Measurements from ENCODE around the gene HDAC4.
A peak's percentile ranks its signal among the peaks of the same experiment; 100 is the strongest.

HDAC4 gene

DNA sequence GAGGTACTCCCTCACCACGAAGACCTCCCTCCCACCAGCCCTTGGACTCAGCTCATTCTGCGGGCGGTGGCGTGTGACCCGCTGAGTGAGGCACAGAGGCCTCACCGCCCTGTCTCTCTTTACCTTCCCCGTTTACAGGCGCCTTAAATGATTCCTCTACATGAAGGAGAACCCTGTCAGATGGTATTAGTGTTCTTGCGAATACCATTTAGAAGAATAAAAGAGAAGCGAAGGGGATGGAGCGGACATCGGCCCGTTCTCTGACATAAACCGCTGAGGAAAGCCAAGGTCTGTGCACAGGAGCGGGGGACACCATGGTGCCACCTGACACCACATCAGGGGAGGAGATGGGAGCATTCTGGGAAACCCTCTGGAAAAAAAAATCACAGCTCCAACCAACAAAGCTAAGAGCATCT is 179.8 kb downstream of the HDAC4 start:
- Mint-ChIP-seq H3K9me3 (no peaks in the 10 kb centered on the region), H3K36me3 (ENCODE audit: insufficient read depth) (no peaks in the 10 kb centered on the region), H3K27me3 (no peaks in the 10 kb centered on the region), H3K4me1 (ENCODE audit: low read depth in 2 of 2) (peaks cover 57 to 70% of the 10 kb centered on the region in 2 donors), H3K4me3 (no peak overlapping the region), H3K27ac (peak overlapping the region in 1 of 2 donors; percentile 90)
- no peak for ATAC-seq (replicated peaks)
- DNase-seq, result no peak

GRCh38 chr2:239220341-239220740 is 180.5 kb downstream of the HDAC4 start:
- H3K4me1 Mint-ChIP-seq (ENCODE audit: low read depth in 2 of 2), result peaks cover 57 to 71% of the 10 kb centered on the region in 2 donors
- H3K9me3 Mint-ChIP-seq, result no peaks in the 10 kb centered on the region
- DNase-seq (no peak), ATAC-seq (replicated peaks) (no peak)
- H3K27ac Mint-ChIP-seq, result peak overlapping the region in 1 of 2 donors; percentile 90
- H3K36me3 Mint-ChIP-seq (ENCODE audit: insufficient read depth), result no peaks in the 10 kb centered on the region
- no peak overlapping the region for H3K4me3 Mint-ChIP-seq
- no peaks in the 10 kb centered on the region for H3K27me3 Mint-ChIP-seq

DNA sequence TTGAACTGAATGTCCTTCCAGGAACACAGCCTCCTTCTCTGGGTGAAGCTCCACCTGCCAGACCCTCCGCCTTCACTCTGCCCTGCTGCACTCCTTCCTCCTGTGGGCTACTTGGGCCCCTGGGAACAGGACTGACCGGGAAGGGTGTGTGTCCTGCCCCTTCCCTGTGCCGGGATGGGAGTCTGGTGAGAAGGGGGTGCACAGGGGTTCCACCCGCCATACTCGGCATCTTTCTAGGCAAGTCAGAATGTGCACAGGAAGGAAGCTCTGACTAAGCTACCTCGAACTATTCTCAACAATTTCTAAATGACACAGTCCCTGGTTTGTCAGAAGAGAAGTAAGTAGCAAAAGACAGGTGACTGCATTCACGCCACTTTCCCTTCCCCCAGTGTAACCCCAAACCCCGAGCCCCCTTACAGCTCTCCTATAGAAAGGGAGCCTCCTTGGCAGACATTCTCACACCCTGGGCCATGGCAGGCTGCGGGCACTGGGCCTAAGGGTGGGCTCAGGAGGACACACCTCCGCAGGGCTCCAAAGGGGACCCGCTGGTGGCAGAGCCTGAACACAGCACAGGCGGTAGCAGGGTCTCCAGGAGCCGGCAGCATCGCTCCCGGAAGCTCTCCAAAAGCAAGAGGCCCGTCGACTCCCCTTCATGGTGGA is 184.1 kb downstream of the HDAC4 start:
- no peaks in the 10 kb centered on the region for H3K9me3 Mint-ChIP-seq
- peak overlapping the region; percentile 58 to 92 for H3K27ac Mint-ChIP-seq
- peak overlapping the region; percentile 34 to 72 for H3K4me3 Mint-ChIP-seq
- no peaks in the 10 kb centered on the region for H3K27me3 Mint-ChIP-seq
- no peaks in the 10 kb centered on the region for H3K36me3 Mint-ChIP-seq (ENCODE audit: insufficient read depth)
- DNase-seq (no peak), ATAC-seq (replicated peaks) (peak; percentile 64)
- peaks cover 48 to 54% of the 10 kb centered on the region in 2 donors for H3K4me1 Mint-ChIP-seq (ENCODE audit: low read depth in 2 of 2)

GRCh38 chr2:239215988-239216613 is 184.7 kb downstream of the HDAC4 start:
- Mint-ChIP-seq H3K27ac (peak overlapping the region; percentile 58 to 92), H3K4me3 (peak overlapping the region in 1 of 2 donors; percentile 72), H3K36me3 (ENCODE audit: insufficient read depth) (no peaks in the 10 kb centered on the region), H3K4me1 (ENCODE audit: low read depth in 2 of 2) (peaks cover 52 to 56% of the 10 kb centered on the region in 2 donors), H3K9me3 (no peaks in the 10 kb centered on the region), H3K27me3 (no peaks in the 10 kb centered on the region)
- ATAC-seq (replicated peaks) (no peak), DNase-seq (no peak)

- no peaks in the 10 kb centered on the region for H3K9me3 Mint-ChIP-seq
- no peaks in the 10 kb centered on the region for H3K27me3 Mint-ChIP-seq
- no peak overlapping the region for H3K4me3 Mint-ChIP-seq
- H3K4me1 Mint-ChIP-seq (ENCODE audit: low read depth in 2 of 2), result peaks cover 51 to 52% of the 10 kb centered on the region in 2 donors
- no peak for ATAC-seq (replicated peaks)
- no peak for DNase-seq
- H3K27ac Mint-ChIP-seq, result peak overlapping the region in 1 of 2 donors; percentile 92
- no peaks in the 10 kb centered on the region for H3K36me3 Mint-ChIP-seq (ENCODE audit: insufficient read depth)
Observed at GRCh38 chr2:239215136-239215925, 185.5 kb downstream of the HDAC4 start.

- Mint-ChIP-seq H3K9me3 (no peaks in the 10 kb centered on the region), H3K4me1 (ENCODE audit: low read depth in 2 of 2) (peaks cover 46 to 58% of the 10 kb centered on the region in 2 donors), H3K27ac (no peak overlapping the region), H3K27me3 (no peaks in the 10 kb centered on the region), H3K36me3 (ENCODE audit: insufficient read depth) (no peaks in the 10 kb centered on the region), H3K4me3 (no peak overlapping the region)
- ATAC-seq (replicated peaks), result no peak
- DNase-seq, result no peak
Observed at GRCh38 chr2:239214725-239215124, 186.1 kb downstream of the HDAC4 start.

DNA sequence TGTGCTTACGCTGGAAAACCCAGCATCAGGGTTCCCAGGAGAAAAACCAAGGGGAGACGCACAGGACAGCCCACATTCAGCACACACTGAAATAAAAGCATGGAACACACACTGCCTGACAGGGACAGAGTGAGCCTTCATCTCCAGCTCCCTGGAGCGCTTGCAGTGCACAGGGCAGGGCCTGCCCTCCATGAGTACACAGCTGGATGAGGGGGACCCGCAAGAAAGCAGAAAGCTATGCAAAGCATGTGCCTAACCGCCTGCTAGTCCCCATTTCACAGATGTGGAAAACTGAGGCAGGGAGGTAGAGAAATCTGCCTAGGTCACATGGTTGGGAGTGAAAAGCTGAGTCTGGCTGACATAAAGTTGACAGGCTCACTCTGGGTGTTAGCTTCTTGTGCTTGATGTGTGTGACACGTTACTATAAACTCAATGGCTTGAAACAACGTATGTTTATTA is 187.1 kb downstream of the HDAC4 start:
- no peaks in the 10 kb centered on the region for H3K36me3 Mint-ChIP-seq (ENCODE audit: insufficient read depth)
- no peaks in the 10 kb centered on the region for H3K27me3 Mint-ChIP-seq
- no peak overlapping the region for H3K4me3 Mint-ChIP-seq
- H3K27ac Mint-ChIP-seq, result no peak overlapping the region
- ATAC-seq (replicated peaks), result no peak
- H3K4me1 Mint-ChIP-seq (ENCODE audit: low read depth in 2 of 2), result peaks cover 45 to 63% of the 10 kb centered on the region in 2 donors
- DNase-seq, result no peak
- no peaks in the 10 kb centered on the region for H3K9me3 Mint-ChIP-seq

DNA sequence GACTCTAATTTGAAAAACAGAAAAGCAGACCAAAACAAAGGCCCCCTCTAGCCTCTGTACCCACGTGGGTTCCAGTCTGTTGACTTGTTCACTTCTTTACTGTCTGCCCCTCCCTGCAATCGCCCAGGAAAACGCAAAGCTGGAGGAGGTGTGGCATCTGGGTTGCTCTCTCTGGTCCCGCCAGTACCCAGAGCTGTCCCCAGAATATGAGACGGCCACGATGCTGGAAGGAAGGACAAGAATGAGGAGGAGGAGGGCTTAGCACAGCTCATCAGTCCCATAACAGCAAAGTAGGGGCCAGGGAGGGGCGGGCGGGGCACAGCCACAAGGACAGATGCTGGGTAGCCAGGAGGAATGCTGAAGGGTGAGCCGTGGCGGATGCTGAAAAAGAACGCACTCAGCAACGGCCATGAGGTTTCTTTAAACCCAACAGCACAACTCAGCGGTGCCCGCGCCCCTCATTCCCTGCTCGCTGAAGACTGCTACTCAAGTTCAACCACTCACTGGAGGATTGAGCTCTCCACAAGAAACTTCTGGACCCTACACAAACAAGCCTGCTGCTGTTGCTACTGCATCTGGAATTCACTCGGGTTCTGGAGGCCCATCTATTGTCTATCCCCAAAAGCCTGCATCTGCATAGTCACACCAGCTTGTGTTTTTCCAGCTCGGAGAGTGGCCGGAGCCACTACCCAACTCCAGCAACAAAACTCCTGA is 187.7 kb downstream of the HDAC4 start:
- Mint-ChIP-seq H3K36me3 (ENCODE audit: insufficient read depth) (no peaks in the 10 kb centered on the region), H3K4me3 (no peak overlapping the region), H3K27me3 (no peaks in the 10 kb centered on the region), H3K27ac (no peak overlapping the region), H3K9me3 (no peaks in the 10 kb centered on the region), H3K4me1 (ENCODE audit: low read depth in 2 of 2) (peaks cover 49 to 67% of the 10 kb centered on the region in 2 donors)
- no peak for DNase-seq
- ATAC-seq (replicated peaks), result no peak

DNA sequence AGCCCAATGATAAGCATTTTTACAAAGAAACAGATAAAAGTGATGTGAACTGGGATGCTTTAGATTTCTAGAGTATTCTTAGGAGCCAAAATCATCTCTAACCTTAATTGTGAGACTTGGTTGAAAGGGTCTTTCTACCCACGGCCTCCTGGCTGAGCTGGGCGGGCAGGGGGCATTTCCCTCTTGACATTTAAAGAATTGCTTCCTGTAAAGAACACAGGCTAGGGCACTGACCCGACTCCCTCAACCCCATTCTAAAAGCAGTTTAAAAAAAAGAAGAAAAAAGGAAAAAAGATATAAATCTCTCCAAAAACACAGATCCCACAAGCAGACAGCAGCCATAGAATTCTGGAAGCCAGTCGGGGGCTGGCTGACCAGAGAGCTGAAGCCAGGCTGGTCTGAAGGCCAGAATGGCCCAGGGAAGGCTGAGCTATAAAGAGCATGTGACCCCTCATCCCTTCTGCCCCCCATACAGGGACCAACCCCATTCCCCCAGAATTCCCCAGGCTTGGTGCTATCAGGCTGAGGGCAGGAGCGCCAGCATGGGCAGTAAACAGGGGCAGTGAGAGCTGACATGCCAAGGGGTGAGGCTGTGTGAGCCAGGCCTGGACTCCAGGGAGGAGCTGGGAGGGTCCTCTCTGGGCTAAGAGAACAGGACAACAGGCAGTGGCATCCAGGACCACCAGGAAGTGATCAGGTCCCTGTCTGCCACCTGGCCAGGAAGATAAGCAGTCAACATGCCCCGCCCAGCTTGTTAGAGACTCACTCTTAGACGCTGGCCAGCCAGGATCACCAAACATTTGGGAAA is 188.5 kb downstream of the HDAC4 start:
- ATAC-seq (replicated peaks), result no peak
- no peak for DNase-seq
- peaks cover 46 to 60% of the 10 kb centered on the region in 2 donors for H3K4me1 Mint-ChIP-seq (ENCODE audit: low read depth in 2 of 2)
- no peak overlapping the region for H3K4me3 Mint-ChIP-seq
- H3K9me3 Mint-ChIP-seq, result no peaks in the 10 kb centered on the region
- no peaks in the 10 kb centered on the region for H3K27me3 Mint-ChIP-seq
- H3K36me3 Mint-ChIP-seq (ENCODE audit: insufficient read depth), result no peaks in the 10 kb centered on the region
- H3K27ac Mint-ChIP-seq, result peak overlapping the region; percentile 46 to 63

- Mint-ChIP-seq H3K36me3 (ENCODE audit: insufficient read depth) (no peaks in the 10 kb centered on the region), H3K27ac (peak overlapping the region; percentile 46 to 63), H3K4me1 (ENCODE audit: low read depth in 2 of 2) (peaks cover 41 to 56% of the 10 kb centered on the region in 2 donors), H3K27me3 (no peaks in the 10 kb centered on the region), H3K9me3 (no peaks in the 10 kb centered on the region), H3K4me3 (no peak overlapping the region)
- DNase-seq (no peak), ATAC-seq (replicated peaks) (no peak)
Observed at GRCh38 chr2:239211396-239212094, 189.3 kb downstream of the HDAC4 start.

GRCh38 chr2:239209783-239210182 is 191.0 kb downstream of the HDAC4 start:
- no peaks in the 10 kb centered on the region for H3K36me3 Mint-ChIP-seq (ENCODE audit: insufficient read depth)
- no peaks in the 10 kb centered on the region for H3K9me3 Mint-ChIP-seq
- no peaks in the 10 kb centered on the region for H3K27me3 Mint-ChIP-seq
- DNase-seq, result no peak
- no peak for ATAC-seq (replicated peaks)
- H3K27ac Mint-ChIP-seq, result no peak overlapping the region
- H3K4me3 Mint-ChIP-seq, result no peak overlapping the region
- H3K4me1 Mint-ChIP-seq (ENCODE audit: low read depth in 2 of 2), result peaks cover 39 to 54% of the 10 kb centered on the region in 2 donors

- no peak overlapping the region for H3K4me3 Mint-ChIP-seq
- peak overlapping the region in 1 of 2 donors; percentile 14 for H3K27ac Mint-ChIP-seq
- H3K9me3 Mint-ChIP-seq, result no peaks in the 10 kb centered on the region
- H3K4me1 Mint-ChIP-seq (ENCODE audit: low read depth in 2 of 2), result peaks cover 33 to 49% of the 10 kb centered on the region in 2 donors
- no peaks in the 10 kb centered on the region for H3K36me3 Mint-ChIP-seq (ENCODE audit: insufficient read depth)
- H3K27me3 Mint-ChIP-seq, result no peaks in the 10 kb centered on the region
- no peak for DNase-seq
- no peak for ATAC-seq (replicated peaks)
Observed at GRCh38 chr2:239208465-239209180, 192.2 kb downstream of the HDAC4 start.
